ENCODE data around the gene ARHGAP40. TPM values are rescaled to one million over a fixed set of nuclear protein-coding genes. Genes with fewer than 3 reads are reported as not detected.

Gene ARHGAP40
- 0.59 and 0.87 TPM in 2 replicates for total RNA-seq

GRCh38 chr20:38601216-38602184 lies at the start of gene ARHGAP40:
ARHGAP40 (plus strand) TSS chr20:38601809.

GRCh38 chr20:38581013-38581412 lies 20.6 kb upstream of the ARHGAP40 start, which contains the start of gene ADIG:
ADIG (plus strand) TSS chr20:38581197; CDS start chr20:38581251, 54 bp downstream.

Other genes starting within 250 kb of the ARHGAP40 start
- 6.3 and 11.6 TPM in 2 replicates for gene SNHG17, start 166.5 kb upstream of the ARHGAP40 start, total RNA-seq
- gene RALGAPB, start 129.0 kb upstream of the ARHGAP40 start, total RNA-seq, result 26.0 and 30.4 TPM in 2 replicates
- gene ADIG, start 20.6 kb upstream of the ARHGAP40 start, total RNA-seq, result not detected in 2 replicates
- not detected in 2 replicates for gene SLC32A1, start 122.7 kb downstream of the ARHGAP40 start, total RNA-seq
- gene ACTR5, start 146.7 kb downstream of the ARHGAP40 start, total RNA-seq, result 10.6 and 12.0 TPM in 2 replicates
- gene PPP1R16B, start 203.9 kb downstream of the ARHGAP40 start, total RNA-seq, result 58.0 and 64.7 TPM in 2 replicates

All from mammary microvascular endothelial cell (primary cell).